Measurements from ENCODE around the gene NMUR2. TPM values are rescaled to one million over a fixed set of nuclear protein-coding genes. Genes with fewer than 3 reads are reported as not detected.

NMUR2 gene
- total and polyA plus RNA-seq, 3 donors from 2014 or later = 3.6 to 10.7 (median 5.0) TPM

GRCh38 chr5:152378730-152379129 lies 26.3 kb downstream of the NMUR2 start:
- H3K4me3 ChIP-seq = no peak overlapping the region
- no peaks in the 10 kb centered on the region for H3K4me1 ChIP-seq
- no peaks in the 10 kb centered on the region for H3K36me3 ChIP-seq (ENCODE audit: low read depth, missing control alignments)
- intact Hi-C loops (cut with DNase I; ENCODE audit: low total_unique reads) = no loop called here
- WGBS, 2 donors = 60 to 66% methylated on average over 3 of the region's 3 CpGs
- no peaks in the 10 kb centered on the region for H3K27me3 ChIP-seq
- TF ChIP-seq POLR2A (IDR thresholded peaks at IDR 0.05) (no peak), CTCF (IDR thresholded peaks at IDR 0.05) (no peak)
- no peak for DNase-seq
- no peaks in the 10 kb centered on the region for H3K9me3 ChIP-seq
- no peak overlapping the region for H3K27ac ChIP-seq

- WGBS, 2 donors = 64 to 69% methylated on average over 4 of the region's 4 CpGs
- intact Hi-C loops (cut with DNase I; ENCODE audit: low total_unique reads) = no loop called here
- no peak overlapping the region for H3K4me3 ChIP-seq
- H3K4me1 ChIP-seq = no peaks in the 10 kb centered on the region
- H3K36me3 ChIP-seq (ENCODE audit: low read depth, missing control alignments) = no peaks in the 10 kb centered on the region
- H3K27ac ChIP-seq = no peak overlapping the region
- TF ChIP-seq POLR2A (IDR thresholded peaks at IDR 0.05) = no peak
- TF ChIP-seq CTCF (IDR thresholded peaks at IDR 0.05) = no peak
- no peaks in the 10 kb centered on the region for H3K9me3 ChIP-seq
- DNase-seq = no peak
- no peaks in the 10 kb centered on the region for H3K27me3 ChIP-seq
These were observed 28.2 kb downstream of the NMUR2 start for GRCh38 chr5:152376886-152377285.

- Histone ChIP-seq H3K27ac (no peak overlapping the region), H3K4me1 (no peaks in the 10 kb centered on the region), H3K36me3 (ENCODE audit: low read depth, missing control alignments) (no peaks in the 10 kb centered on the region), H3K4me3 (no peak overlapping the region), H3K27me3 (no peaks in the 10 kb centered on the region), H3K9me3 (no peaks in the 10 kb centered on the region)
- TF ChIP-seq CTCF (IDR thresholded peaks at IDR 0.05) (no peak), POLR2A (IDR thresholded peaks at IDR 0.05) (no peak)
- 67 to 91% methylated on average over 1 of the region's 1 CpG for WGBS, 2 donors
- no peak for DNase-seq
- intact Hi-C loops (cut with DNase I; ENCODE audit: low total_unique reads) = no loop called here
These were observed 30.3 kb downstream of the NMUR2 start for GRCh38 chr5:152374711-152375275.

GRCh38 chr5:152372875-152373274 lies 32.2 kb downstream of the NMUR2 start:
- no peak overlapping the region for H3K4me3 ChIP-seq
- H3K27me3 ChIP-seq = no peaks in the 10 kb centered on the region
- H3K9me3 ChIP-seq = no peaks in the 10 kb centered on the region
- DNase-seq = no peak
- intact Hi-C loops (cut with DNase I; ENCODE audit: low total_unique reads) = no loop called here
- WGBS, 2 donors = 78 to 94% methylated on average over 1 of the region's 1 CpG
- H3K36me3 ChIP-seq (ENCODE audit: low read depth, missing control alignments) = no peaks in the 10 kb centered on the region
- no peaks in the 10 kb centered on the region for H3K4me1 ChIP-seq
- no peak overlapping the region for H3K27ac ChIP-seq
- TF ChIP-seq CTCF (IDR thresholded peaks at IDR 0.05) = no peak
- no peak for TF ChIP-seq POLR2A (IDR thresholded peaks at IDR 0.05)

- Histone ChIP-seq H3K4me3 (no peak overlapping the region), H3K27ac (no peak overlapping the region), H3K4me1 (no peaks in the 10 kb centered on the region), H3K36me3 (ENCODE audit: low read depth, missing control alignments) (no peaks in the 10 kb centered on the region), H3K9me3 (no peaks in the 10 kb centered on the region), H3K27me3 (no peaks in the 10 kb centered on the region)
- TF ChIP-seq CTCF (IDR thresholded peaks at IDR 0.05) = no peak
- TF ChIP-seq POLR2A (IDR thresholded peaks at IDR 0.05) = no peak
- intact Hi-C loops (cut with DNase I; ENCODE audit: low total_unique reads) = no loop called here
- no peak for DNase-seq
These were observed 35.8 kb downstream of the NMUR2 start for GRCh38 chr5:152369298-152369697.
